RPMI7951 (cell line): ENCODE measurements around the gene MIEN1. TPM values are rescaled to one million over a fixed set of nuclear protein-coding genes. Genes with fewer than 3 reads are reported as not detected.
"Not testable (repeated sequence)": the region's sequence is repeated elsewhere in the genome, so short reads cannot be mapped to it uniquely, and the experiment has no call there.

Experiments used
- DNase-seq: peaks from one replicate; pipeline ENCODE4 v3.0.0-alpha.2; 2012; ENCODE audit warnings: low read depth
- total RNA-seq: library from RNA; depleted of rRNA; stranded (reverse); fragments of >200 nt; shearing (Covaris generic); gene quantifications from 2 replicates; pipeline ENCODE4 v1.2.3, GENCODE V29; 2014

The MIEN1 gene
- total RNA-seq, 1 experiment from 2014 or later = 59.7 TPM

- no peak for DNase-seq
Observed at GRCh38 chr17:39755554-39756379, 25.4 kb upstream of the MIEN1 start.

GRCh38 chr17:39754958-39755553, 24.7 kb upstream of the MIEN1 start:
- DNase-seq = no peak

- DNase-seq = peak; percentile 80
Observed at GRCh38 chr17:39754161-39754957, 24.0 kb upstream of the MIEN1 start.

- DNase-seq = no peak
Observed at GRCh38 chr17:39753514-39754160, 23.3 kb upstream of the MIEN1 start.

GRCh38 chr17:39752241-39752881, 22.0 kb upstream of the MIEN1 start:
- no peak for DNase-seq

GRCh38 chr17:39751637-39752036, 21.3 kb upstream of the MIEN1 start:
- DNase-seq = no peak

- DNase-seq = no peak
Observed at GRCh38 chr17:39751016-39751543, 20.7 kb upstream of the MIEN1 start.

- DNase-seq = no peak
Observed at GRCh38 chr17:39750131-39751015, 20.0 kb upstream of the MIEN1 start.

GRCh38 chr17:39748444-39749034, 18.2 kb upstream of the MIEN1 start:
- DNase-seq = not testable (repeated sequence)

- DNase-seq = no peak
Observed at GRCh38 chr17:39747745-39748144, 17.4 kb upstream of the MIEN1 start.

- no peak for DNase-seq
Observed at GRCh38 chr17:39746145-39746461, 15.8 kb upstream of the MIEN1 start.

GRCh38 chr17:39745335-39746144, 15.2 kb upstream of the MIEN1 start:
- no peak for DNase-seq

- no peak for DNase-seq
Observed at GRCh38 chr17:39744836-39745215, 14.5 kb upstream of the MIEN1 start.

GRCh38 chr17:39744075-39744835, 13.9 kb upstream of the MIEN1 start:
- DNase-seq = no peak

GRCh38 chr17:39742856-39743436, 12.6 kb upstream of the MIEN1 start:
- no peak for DNase-seq

GRCh38 chr17:39742126-39742855, 12.0 kb upstream of the MIEN1 start:
- DNase-seq = no peak

GRCh38 chr17:39740357-39741111, 10.2 kb upstream of the MIEN1 start:
- peak; percentile 44 for DNase-seq
